Keratinocyte (primary cell): ENCODE results near the gene ZNF121.

ENCODE experiments used
- EZH2 ChIP-seq: IDR thresholded peaks from one replicate; pipeline ENCODE4 v1.6.1; 2012; ENCODE audit warnings: inconsistent platforms, mild to moderate bottlenecking, low read length, moderate library complexity
- TF ChIP-seq, protein P1 (sequence below), 3 experiments: IDR thresholded peaks in 1 of 3; conservative IDR thresholded peaks in 1 of 3; optimal IDR thresholded peaks in 1 of 3; 2 replicates in 2 of 3; 3 replicates in 1 of 3; pipeline versions ENCODE3 to v1.5.1; 2011; ENCODE audit warnings: low read length in 3 of 3, mild to moderate bottlenecking in 3 of 3, moderate library complexity in 2 of 3, control low read depth in 1 of 3, inconsistent platforms in 1 of 3; ENCODE audit not compliant: insufficient read depth in 2 of 3; ENCODE audit errors: extremely low read depth in 1 of 3

DNA sequence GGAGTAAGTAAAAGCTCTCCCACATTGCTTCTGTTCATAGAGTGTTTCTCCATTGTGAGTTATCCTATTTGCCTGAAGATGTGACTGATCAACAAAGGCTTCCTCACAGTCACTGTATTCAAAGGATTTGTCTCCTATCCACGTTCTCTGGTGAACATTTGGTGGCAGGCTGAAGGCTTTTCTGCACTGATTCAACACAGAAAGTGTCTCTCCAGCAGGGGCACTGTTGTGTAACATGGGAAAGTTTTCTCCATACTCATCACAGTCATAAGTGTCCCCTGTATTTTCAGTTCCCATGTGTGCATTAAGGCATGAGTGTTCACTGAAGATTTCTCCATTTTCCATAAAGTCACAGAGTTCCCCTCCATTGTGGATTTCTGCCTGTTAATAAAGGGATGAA is 17.6 kb downstream of the ZNF121 start:
- TF ChIP-seq, protein P1, sequence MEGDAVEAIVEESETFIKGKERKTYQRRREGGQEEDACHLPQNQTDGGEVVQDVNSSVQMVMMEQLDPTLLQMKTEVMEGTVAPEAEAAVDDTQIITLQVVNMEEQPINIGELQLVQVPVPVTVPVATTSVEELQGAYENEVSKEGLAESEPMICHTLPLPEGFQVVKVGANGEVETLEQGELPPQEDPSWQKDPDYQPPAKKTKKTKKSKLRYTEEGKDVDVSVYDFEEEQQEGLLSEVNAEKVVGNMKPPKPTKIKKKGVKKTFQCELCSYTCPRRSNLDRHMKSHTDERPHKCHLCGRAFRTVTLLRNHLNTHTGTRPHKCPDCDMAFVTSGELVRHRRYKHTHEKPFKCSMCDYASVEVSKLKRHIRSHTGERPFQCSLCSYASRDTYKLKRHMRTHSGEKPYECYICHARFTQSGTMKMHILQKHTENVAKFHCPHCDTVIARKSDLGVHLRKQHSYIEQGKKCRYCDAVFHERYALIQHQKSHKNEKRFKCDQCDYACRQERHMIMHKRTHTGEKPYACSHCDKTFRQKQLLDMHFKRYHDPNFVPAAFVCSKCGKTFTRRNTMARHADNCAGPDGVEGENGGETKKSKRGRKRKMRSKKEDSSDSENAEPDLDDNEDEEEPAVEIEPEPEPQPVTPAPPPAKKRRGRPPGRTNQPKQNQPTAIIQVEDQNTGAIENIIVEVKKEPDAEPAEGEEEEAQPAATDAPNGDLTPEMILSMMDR (optimal IDR thresholded peaks at IDR 0.05 in 1 of 3, IDR thresholded peaks at IDR 0.05 in 1 of 3, conservative IDR thresholded peaks at IDR 0.05 in 1 of 3; ENCODE audit: extremely low read depth in 1 of 3, insufficient read depth in 2 of 3, low read length in 3 of 3) = no peak
- TF ChIP-seq EZH2 = no peak
